ENCODE measurements around the gene CTXN1. TPM values are rescaled to one million over a fixed set of nuclear protein-coding genes. Genes with fewer than 3 reads are reported as not detected.
A peak's percentile ranks its signal among the peaks of the same experiment; 100 is the strongest.
"Not testable (repeated sequence)": the region's sequence is repeated elsewhere in the genome, so short reads cannot be mapped to it uniquely, and the experiment has no call there.

CTXN1 gene
- total RNA-seq, 1 donor from 2014 or later: 6.0 TPM

- DNase-seq (ENCODE audit: low spot score): no peak
Measured at GRCh38 chr19:7926727-7927604, 1.0 kb upstream of the CTXN1 start.

GRCh38 chr19:7925171-7925851 is 624 bp downstream of the CTXN1 start:
- peak; percentile 66 for DNase-seq (ENCODE audit: low spot score)

GRCh38 chr19:7924651-7925170 is 1.2 kb downstream of the CTXN1 start:
- DNase-seq (ENCODE audit: low spot score): no peak

GRCh38 chr19:7924241-7924640 is 1.7 kb downstream of the CTXN1 start:
- DNase-seq (ENCODE audit: low spot score): no peak

DNA sequence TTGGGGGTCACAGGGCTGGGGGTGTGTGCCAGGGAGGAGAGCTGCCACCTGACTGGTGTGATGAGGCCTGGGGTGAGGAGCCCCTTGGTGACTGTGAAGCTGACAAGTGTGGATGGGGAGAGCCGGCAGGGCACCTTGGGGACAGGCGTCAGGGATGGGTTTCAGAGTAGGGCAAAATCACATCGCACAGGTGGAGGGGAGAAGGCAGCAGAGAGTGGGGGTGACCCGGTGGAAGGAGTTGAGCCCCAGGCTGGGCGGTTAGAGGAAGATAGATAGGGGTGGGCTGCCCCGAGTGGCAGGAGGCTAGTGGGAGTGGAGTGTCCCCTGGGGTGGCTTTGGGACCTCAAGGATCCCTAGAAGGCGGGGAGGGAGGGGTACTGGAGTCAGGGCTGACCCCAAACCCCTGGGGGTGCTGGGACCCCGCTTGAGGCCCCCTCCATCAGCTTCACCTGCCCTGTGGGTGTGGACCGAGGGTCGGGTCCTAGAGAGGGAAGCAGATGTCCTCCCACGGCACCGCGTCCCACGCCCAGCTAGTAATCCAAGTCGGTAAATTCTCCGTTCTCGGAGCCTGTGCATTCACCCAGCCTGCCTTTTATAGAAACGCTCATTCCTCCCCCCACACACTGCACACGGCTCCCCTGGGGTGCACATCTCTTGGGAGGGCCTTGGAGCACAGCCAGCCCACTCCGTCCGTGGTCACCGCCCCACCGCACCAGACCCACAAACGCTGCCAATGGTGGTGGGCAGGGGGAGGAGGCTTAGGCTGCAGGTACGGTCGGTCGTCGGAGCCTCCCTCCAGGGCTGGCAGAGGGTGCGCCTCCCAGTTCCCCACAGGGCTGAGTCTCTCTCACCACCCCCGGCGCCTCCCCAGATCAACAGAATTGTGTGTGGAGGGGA is 2.4 kb downstream of the CTXN1 start:
- no peak for DNase-seq (ENCODE audit: low spot score)

GRCh38 chr19:7922836-7923195 is 3.1 kb downstream of the CTXN1 start:
- DNase-seq (ENCODE audit: low spot score): no peak

DNA sequence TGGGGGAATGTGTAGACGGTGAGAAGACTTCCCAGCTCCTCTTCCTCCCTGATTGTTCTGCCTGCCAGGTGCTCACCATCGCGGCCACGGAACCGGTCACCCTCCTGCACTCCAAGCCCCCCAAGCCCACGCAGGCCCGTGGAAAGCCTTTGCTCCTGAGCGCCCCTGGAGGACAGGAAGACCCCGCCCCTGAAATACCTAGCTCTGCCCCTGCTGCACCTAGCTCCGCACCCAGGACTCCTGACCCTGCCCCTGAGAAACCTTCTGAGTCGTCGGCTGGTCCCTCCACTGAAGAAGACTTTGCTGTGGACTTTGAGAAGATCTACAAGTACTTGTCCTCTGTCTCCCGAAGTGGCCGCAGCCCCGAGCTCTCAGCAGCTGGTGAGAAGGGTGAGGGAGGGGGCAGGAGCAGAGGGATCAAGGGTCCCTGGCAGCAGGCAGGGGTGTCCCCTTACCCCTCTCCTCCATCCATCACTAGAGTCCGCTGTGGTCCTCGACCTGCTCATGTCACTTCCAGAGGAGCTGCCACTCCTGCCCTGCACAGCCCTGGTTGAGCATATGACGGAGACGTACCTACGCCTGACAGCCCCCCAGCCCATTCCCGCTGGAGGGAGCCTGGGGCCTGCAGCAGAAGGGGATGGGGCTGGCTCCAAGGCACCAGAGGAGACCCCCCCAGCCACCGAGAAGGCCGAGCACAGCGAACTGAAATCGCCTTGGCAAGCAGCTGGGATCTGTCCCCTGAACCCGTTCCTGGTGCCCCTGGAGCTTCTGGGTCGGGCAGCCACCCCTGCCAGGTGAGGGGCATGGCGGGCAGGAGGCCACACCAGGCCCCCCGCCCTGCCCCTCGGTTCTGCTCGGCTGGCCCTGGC is 3.7 kb downstream of the CTXN1 start:
- DNase-seq (ENCODE audit: low spot score): no peak

DNA sequence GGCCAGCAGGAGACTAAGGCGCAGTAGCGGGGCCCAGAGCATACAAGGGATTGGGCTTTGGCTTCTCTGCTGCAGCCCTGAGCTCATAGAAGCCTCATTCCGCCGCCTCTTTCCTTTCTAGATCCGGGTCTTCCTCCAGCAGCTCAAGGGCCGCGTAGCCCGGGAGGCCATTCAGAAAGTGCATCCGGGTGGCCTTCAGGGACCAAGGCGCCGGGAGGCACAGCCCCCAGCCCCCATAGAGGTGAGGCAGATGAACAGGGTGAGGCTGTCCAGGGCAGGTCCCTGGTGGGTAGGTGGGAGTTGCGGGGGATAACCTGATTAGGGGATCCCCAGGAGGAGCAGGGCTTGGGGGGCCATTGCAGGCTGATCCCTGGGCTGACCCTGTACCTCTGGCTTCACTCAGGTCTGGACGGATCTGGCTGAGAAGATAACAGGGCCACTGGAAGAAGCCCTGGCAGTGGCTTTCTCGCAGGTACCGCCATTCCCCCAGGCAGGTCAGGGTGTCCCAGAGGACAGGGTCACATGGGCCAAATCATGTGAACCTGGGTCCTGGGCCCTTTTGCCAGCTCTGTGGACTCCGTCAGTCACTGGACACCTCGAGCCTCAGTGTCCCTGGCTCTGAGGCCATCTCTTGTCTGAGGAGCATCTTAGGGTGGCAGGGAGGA is 4.5 kb downstream of the CTXN1 start:
- no peak for DNase-seq (ENCODE audit: low spot score)

DNA sequence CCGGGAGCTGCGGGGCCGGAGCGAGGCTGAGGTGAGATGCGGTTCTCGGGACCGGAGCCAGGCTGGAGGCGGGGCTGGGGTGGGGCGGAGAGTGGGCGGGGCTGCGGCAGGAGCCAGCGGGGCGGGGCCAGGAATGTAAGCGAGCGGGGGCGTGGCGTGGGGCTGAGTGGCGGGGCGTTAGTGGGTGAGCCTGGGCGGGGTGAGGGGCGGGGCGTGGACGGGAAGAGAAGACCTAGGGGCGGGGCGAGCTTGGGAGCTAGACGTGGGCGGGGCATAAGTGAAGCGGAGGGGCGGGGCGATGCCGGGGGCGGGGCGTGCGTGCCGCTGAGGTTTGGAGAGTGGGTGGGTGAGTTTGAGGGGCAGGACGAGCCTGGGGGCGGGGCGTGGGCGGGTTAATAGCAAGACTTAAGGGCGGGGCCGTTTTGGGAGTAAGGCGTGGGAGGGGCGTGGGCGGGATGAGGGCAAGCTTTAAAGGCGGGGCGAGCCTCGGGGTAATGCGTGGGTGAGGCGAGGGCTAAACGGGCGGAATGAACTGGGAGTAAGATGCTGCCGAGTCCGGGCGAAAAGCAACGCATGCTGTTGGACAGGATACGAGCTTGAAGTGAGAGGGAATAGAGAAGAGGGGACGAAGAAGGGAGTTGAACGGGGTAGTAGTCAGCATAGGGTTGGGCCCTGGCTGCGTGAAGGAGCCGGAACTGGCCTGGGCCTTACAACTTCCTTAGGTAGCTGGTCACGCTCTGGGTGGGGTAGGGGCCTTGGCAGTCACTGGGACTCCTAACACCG is 5.2 kb downstream of the CTXN1 start:
- DNase-seq (ENCODE audit: low spot score): peak; percentile 98

DNA sequence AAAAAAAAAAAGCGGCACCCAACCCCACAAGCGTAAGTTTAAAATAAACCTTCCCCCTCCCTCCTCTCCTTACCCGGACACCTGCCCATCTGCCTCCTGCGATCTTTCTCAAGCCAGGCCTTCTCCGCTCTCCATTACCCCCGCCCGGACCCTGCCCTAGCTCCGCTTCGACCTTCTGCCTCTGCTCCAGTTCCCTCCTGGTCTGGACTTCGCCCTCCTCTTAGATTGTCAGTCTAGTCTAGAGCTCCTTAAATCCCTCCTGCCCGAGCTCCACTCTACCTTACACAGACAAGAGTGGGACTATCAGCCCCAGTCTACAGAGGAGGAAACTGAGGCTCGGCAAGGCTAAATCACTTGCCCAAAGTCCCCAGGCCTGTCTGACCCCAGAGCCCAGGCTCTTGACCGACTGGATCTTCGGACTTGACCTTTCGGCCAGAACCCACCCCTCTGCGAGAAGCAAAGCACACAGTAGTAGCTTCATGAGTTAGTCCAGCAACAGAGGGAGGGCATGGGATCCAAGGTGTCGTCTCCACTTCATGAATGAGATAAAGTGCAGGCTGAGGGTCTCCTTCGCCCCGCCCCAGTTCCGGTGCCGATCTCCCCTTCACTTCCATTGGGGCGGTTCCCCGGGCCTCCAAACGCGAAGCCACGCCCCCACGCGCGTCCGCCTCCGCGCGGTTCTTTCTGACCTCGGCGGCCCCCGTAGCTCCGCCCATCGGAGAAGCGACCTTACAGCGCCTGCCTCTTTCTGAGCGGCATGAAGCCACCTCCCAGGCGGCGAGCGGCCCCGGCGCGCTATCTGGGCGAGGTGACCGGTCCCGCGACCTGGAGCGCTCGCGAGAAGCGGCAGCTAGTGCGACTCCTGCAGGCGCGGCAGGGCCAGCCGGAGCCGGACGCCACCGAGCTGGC is 6.1 kb downstream of the CTXN1 start, which contains the start of gene SNAPC2:
Gene SNAPC2 (plus strand): TSS at position 729 of the 909 bp plus-strand sequence. CDS start 29 bp downstream, at position 758.
- DNase-seq (ENCODE audit: low spot score): peak; percentile 96

DNA sequence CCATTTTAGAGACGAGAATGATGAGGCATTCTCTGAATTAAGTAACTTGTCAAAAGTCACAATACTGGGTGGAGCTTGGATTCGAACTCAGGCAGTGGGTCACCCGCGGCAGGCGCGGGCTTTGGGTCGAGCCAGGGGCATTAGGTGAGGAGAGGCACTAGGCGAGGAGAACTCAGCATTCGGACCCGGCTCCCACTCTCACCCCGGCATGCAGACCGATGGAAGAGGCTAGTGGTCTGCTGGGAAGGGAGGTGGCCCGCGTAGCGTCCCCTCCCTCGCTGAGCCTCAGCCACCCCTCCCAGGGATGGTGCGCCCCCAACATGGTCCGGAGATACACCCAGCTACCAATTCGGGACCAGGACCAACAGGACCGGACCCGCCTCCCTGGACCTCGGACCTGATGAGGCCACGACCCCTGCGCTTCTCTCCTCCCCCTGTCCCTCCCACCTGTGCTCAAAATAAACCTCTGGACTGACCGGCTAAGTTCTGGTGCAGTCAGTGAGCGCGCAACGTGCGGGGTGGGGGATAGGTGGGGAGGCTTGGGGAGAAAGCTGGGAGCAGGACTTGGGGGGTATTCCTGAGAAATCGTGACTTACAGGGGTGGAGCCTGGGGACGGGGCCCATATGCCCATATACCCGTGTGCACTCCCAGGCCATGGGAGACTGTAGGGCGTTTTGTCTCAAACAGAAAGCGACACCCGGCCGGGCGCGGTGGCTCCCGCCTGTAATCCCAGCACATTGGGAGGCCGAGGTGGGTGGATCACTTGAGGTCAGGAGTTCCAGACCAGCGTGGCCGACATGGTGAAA is 7.1 kb downstream of the CTXN1 start:
- DNase-seq (ENCODE audit: low spot score): no peak

DNA sequence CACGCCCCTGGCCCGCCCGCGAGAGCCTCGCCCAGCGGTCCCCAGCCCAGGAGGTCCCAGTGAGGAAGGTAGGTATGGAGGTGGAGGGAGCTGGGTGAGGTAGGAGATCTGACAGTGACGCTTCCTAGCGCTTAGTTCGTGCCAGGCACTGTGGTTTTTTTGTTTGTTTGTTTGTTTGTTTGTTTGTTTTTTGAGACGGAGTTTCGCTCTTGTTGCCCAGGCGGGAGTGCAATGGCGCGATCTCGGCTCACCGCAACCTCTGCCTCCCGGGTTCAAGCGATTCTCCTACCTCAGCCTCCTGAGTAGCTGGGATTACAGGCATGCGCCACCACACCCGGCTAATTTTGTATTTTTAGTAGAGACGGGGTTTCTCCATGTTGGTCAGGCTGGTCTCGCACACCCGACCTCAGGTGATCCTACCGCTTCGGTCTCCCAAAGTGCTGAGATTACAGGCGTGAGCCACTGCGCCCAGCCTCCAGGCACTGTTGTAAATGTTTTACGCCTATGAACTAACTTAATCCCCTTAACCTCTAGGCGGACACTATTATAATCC is 7.8 kb downstream of the CTXN1 start:
- DNase-seq (ENCODE audit: low spot score): not testable (repeated sequence)

DNA sequence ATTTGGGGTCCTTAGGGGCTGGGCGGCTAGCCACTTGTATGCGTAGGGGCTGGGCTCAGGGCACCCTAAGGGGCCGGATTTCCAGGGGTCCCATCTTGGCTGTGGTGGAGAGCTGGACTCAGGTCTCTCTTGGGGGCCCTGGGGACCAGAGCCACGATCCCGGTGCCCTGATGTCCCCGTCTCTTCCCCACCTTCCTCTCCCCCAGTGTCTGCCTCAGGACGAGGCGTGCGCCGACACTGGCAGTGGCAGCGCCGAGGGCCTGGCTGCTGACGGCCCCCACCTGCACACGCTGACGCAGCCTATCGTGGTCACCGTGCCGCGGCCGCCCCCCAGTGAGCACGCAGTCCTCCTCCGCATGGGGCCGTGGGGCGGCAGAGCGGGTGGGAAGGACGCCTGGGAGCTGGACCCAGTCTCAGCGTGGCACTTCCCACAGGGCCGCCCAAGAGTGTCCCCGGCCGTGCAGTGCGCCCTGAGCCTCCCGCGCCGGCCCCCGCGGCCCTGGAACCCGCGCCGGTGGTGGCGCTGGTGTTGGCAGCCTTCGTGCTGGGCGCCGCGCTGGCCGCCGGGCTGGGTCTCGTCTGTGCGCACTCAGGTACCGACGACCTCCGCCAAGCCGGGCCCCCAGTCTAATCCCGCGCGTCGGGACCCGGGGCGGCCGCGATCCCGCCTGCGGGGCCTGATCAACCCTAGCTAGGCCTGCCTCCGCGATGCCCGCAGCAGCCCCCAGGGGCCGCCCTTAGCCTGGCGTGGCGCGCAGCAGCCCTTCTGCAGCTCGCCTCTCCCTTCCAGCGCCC is 8.5 kb downstream of the CTXN1 start:
- no peak for DNase-seq (ENCODE audit: low spot score)

DNA sequence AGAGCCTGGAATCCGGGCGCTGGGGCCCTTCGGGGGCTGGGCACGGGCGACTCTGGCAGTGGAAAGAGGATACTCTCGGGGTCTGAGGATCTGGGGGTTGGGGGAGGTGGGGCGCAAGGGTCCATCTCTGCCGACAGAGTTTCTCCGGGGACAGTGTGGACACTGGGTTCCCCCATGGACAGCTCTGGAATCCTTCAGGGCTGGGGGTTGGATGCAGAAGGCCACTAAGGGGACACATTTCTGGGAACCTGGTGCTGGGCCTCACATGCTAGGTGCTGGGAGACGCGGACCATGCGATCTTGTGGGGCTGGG is 9.0 kb downstream of the CTXN1 start:
- no peak for DNase-seq (ENCODE audit: low spot score)

DNA sequence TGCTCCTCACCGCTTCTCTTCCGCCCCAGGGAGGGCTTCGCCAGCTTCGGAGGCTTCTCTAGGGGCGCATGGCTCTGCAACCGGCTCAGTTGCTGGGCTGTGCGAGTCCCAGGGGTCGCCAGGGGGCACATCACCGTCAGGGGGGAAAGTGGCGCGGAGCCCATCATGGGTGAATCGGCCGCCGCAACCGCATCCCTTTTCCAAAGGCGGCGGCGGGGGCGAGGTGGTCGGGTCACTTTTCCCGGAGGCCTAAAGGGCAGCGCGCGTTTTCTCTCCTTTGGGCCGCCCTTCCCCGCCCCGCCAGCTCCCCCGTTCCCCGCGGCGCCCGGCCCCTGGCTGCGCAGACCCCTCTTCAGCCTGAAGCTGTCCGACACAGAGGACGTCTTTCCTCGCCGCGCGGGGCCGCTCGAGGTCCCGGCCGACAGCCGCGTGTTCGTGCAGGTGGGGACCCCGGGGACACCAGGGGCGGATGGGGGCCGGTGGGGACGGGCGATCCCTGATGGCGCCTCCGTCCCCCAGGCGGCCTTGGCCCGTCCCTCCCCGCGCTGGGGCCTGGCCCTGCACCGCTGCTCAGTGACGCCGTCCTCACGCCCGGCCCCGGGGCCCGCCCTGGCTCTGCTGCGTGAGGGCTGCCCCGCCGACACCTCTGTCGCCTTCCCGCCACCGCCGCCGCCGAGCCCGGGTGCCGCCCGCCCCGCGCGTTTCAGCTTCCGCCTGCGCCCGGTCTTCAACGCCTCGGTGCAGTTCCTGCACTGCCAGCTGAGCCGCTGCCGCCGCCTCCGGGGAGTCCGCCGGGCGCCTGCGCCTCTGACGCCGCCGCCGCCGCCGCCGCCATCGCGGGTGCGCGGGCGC is 9.6 kb downstream of the CTXN1 start:
- no peak for DNase-seq (ENCODE audit: low spot score)
